ENCODE measurements around the gene A1CF.
"Not testable (repeated sequence)": the region's sequence is repeated elsewhere in the genome, so short reads cannot be mapped to it uniquely, and the experiment has no call there.

A1CF gene

DNA sequence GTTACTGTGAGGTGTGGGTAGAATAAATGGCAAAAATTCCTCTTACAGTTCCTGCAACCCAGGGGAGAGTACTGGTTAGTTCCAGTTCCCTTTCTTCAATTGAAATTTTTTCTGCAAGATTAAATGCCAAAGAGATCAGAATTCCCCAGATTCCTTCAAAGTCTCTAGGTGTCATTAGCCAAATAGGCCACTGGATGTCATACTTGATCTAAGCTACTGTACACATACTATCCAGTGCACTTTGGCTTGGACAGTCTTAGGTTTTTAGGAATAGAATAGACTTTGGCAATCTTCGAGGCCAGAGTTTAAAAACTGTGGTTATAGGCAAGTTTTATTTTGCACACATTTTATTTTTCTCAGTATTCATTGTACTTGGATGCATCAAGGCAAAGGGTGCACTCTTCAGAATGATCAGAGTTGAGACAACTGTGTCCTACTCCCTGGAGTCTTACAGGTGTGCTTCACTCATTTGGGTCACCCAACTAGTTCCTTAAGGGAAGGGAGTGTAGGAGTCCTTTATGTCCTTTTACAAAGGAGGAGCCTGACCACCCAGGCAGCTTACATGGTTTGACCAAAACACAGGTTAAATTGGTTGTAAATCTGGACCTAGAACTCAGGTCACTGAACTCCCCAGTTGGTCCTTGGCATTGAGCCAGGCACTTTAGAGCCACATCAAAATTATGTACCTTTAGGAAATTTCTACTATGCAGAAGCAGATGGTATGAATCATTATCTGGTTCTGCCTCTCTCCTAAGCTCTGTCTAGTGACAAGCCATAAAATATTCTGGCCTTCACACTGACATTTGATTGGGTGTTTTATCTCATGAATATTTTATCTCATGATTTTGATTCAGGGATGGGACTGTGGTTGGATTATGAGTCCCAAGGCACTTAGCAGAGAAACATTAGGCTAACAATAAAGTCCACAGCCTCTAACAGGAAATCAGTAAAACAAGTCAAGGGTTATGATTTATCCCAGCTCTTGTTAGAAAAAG is 96.2 kb downstream of the A1CF start:
- no peak for DNase-seq (ENCODE audit: low read depth in 2 of 2)

DNA sequence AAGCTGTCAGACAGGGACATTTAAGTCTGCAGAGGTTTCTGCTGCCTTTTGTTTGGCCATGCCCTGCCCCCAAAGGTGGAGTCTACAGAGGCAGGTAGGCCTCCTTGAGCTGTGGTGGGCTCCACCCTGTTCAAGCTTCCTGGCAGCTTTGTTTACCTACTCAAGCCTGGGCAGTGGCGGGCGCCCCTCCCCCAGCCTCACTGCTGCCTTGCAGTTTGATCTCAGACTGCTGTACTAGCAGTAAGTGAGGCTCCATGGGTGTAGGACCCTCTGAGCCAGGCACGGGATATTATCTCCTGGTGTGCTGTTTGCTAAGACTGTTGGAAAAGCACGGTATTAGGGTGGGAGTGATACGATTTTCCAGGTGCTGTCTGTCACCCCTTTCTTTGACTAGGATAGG is 97.5 kb downstream of the A1CF start:
- DNase-seq (ENCODE audit: low read depth in 2 of 2) = not testable (repeated sequence)

DNA sequence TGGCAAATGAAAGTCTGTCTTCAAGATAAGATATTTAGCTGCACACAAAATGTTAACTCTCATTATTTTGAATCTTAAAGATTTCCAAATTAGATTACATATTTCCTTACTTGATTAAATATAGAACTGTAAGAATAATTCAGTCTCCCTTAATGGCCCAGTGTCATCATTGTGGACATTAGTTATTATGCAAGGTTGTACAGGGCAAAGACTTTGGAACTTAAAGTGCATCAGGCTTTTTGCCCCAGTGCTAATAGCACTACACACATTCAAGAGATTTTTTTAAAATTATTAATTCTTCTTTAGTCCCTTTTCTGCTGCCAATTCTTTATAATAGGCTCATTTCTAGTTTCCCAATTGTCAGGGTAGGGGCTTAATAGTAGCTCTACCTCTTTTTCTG is 103.4 kb downstream of the A1CF start:
- DNase-seq (ENCODE audit: low read depth in 2 of 2) = not testable (repeated sequence)

DNA sequence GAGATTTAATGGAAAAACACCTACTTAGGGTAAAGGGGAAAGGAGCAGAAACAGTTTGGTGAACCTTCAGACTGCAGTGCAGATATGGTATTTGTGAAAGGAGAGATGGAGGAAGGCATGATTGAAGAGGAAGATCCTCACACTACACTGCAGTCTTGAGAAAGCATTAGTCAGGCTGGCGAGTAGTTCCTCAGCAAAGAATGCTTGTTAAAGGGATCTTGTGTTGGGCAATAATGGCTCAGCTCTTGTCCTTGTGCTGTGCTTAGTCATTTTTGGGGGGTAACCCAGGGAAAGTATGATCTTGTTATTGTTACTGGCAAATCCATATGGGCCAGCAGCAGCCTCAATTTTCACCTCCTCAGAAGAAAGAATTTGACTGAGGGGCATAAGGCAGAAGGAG is 105.4 kb downstream of the A1CF start:
- not testable (repeated sequence) for DNase-seq (ENCODE audit: low read depth in 2 of 2)

DNA sequence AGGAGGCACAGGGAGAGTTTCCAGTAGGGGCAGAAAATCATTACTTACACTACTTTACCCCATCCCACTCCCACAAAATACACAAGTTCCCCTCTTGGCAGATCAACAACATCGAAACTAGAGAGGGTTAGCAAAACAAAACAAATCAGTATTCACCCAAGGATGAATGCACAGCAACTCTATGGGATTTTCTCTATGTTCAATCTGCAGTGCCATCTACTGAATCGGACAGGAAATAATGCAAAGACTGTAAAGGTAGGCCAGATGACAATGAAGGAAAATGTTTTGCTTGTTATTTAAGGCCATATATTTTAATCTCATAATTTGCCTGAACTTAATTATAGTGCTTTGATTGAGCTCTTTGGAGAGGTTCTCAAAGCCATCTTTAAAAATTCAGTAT is 110.6 kb downstream of the A1CF start:
- DNase-seq (ENCODE audit: low read depth in 2 of 2) = not testable (repeated sequence)

DNA sequence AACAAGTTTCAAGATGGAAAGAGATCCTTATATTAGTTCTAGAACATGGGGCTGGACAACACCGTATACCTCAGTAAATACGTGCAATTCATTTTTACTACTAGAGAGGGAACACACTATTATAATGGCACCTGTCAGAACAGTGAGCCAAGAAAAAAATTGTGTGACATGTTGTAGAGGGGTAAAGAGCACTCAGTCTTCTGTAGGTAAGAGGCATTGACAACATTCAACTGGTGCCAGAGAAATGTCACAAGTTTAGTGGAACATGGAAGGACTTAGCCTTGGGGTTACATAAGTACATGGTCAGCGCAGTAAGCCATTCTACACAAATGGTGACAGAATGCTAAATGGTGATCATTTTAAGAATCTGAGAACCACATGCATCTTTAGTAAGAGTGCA is 113.4 kb downstream of the A1CF start:
- not testable (repeated sequence) for DNase-seq (ENCODE audit: low read depth in 2 of 2)

DNA sequence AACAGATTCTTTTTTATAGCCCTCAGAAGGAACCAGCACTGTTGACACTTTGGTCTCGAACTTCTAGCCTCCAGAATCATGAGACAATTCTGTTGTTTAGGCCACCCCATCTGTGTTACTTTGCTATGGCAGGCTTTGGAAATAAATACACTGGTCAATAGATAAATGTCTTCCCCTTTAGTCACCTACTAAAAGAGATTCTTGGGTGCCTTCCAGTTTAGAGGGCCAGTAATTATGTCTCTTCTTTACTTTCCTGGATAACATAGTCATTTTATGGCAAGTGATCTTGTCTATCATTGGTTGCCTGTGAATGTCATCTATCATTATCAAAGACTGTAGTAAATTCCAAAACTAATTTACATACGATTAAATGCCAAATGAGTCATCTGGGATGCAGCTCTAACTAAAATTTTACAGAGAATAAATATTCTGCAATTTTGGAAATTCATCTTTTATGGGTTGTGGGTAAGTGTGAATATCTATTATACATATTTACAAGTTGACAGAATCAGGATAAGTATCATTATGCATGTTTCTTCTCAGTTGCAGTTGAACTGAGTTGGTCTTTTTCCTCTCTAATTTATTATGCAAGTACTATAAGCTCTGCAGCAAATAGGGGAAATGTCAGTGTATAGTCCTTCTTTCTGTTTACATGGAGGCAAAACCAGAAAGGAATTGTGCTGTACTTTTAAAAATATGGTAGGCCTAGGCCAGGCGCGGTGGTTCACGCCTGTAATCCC is 118.5 kb downstream of the A1CF start:
- not testable (repeated sequence) for DNase-seq (ENCODE audit: low read depth in 2 of 2)
